Mesothelial cell of epicardium (in vitro differentiated cells): ENCODE results near the gene ATP5F1E. TPM values are rescaled to one million over a fixed set of nuclear protein-coding genes. Genes with fewer than 3 reads are reported as not detected.

ENCODE experiments used
- DNase-seq, 2 experiments: peaks; one replicate each; pipeline ENCODE4 v3.0.0; 2021; ENCODE audit warnings: low spot score in 2 of 2; ENCODE audit not compliant: unreplicated experiment in 2 of 2
- H3K27ac Mint-ChIP-seq: 2 replicates; pipeline ENCODE4 v1.8.0; 2021; ENCODE audit warnings: mixed read lengths
- H3K27me3 Mint-ChIP-seq: 2 replicates; pipeline ENCODE4 v1.8.0; 2021; ENCODE audit warnings: low read depth, mixed read lengths
- H3K36me3 Mint-ChIP-seq: 2 replicates; pipeline ENCODE4 v1.8.0; 2021; ENCODE audit warnings: mixed read lengths
- H3K4me1 Mint-ChIP-seq: 2 replicates; pipeline ENCODE4 v1.8.0; 2021; ENCODE audit warnings: mixed read lengths
- H3K4me3 Mint-ChIP-seq: 2 replicates; pipeline ENCODE4 v1.8.0; 2021; ENCODE audit warnings: mild to moderate bottlenecking, moderate library complexity, mixed read lengths
- H3K9me3 Mint-ChIP-seq: 2 replicates; pipeline ENCODE4 v1.8.0; 2021; ENCODE audit warnings: mixed read lengths
- CTCF ChIP-seq: fragments of 200-600 bp; sonication (generic); IDR thresholded peaks from one replicate; pipeline ENCODE4 v1.5.0; 2021; ENCODE audit warnings: antibody characterized with exemption; ENCODE audit not compliant: unreplicated experiment
- total RNA-seq: library from RNA; stranded (reverse); gene quantifications from 3 replicates; pipeline ENCODE4 v1.2.1, GENCODE V29; 2021

ATP5F1E gene
- total RNA-seq, 1 donor from 2014 or later: 52.7 TPM

- H3K27ac Mint-ChIP-seq: no peak overlapping the region
- peaks cover 44% of the 10 kb centered on the region for H3K36me3 Mint-ChIP-seq
- TF ChIP-seq CTCF: no peak
Observed at GRCh38 chr20:58994390-58995159, 37.6 kb downstream of the ATP5F1E start.

DNA sequence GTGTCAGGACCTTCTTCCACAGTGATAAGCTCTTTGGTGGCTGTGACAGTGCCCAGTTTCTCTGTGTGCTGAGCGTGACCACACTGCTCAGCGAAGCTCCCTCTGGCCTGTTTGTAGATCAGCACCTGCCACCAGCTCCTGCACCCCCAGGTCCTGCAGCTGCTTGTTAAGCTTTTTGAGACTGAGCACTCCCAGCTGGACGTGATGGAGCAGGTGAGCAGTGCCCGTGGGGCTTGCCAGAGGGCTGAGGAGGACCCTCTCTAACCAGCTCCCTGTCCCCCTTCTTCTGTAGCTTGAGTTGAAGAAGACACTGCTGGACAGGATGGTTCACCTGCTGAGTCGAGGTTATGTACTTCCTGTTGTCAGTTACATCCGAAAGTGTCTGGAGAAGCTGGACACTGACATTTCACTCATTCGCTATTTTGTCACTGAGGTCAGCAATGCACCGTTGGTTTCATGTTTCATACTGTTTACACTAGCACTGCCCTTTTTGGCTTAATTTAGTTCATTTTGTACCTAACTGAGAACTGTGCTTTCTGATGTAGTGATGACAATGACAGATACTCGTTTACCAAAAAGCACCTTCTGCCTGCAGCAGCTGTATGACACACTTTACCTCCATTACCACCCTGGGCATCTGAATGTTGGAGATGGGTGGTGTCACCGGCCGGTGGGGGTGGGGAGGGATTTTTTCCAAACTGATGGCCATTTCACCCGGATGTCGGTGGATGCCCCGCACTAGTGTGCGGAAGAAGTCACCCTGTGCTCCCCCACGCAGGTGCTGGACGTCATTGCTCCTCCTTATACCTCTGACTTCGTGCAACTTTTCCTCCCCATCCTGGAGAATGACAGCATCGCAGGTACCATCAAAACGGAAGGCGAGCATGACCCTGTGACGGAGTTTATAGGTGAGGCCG is 38.5 kb downstream of the ATP5F1E start:
- no peaks in the 10 kb centered on the region for H3K27me3 Mint-ChIP-seq
- DNase-seq: no peak

More at GRCh38 chr20:58994390-58995159, 37.6 kb downstream of the ATP5F1E start:
- no peak for DNase-seq
- Mint-ChIP-seq H3K4me1 (no peaks in the 10 kb centered on the region), H3K27me3 (no peaks in the 10 kb centered on the region), H3K9me3 (no peaks in the 10 kb centered on the region), H3K4me3 (no peak overlapping the region)

DNA sequence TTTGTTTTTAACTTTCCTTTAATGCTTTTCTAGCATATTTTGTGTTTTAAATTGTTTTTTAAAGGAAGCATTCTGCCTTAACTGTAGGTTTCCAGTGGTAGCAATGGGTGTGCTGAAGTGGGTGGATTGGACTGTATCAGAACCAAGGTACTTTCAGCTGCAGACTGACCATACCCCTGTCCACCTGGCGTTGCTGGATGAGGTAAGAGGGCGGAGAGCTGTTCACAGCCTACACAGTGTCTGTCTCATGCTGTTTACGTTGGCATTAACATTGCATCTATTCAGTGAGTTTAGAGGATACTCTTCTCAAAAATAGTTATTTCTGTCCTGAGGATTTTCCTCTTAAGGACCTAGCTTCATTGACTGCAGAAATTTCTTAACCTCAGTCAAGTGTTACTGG is 39.2 kb downstream of the ATP5F1E start:
- H3K4me3 Mint-ChIP-seq: no peak overlapping the region
- TF ChIP-seq CTCF: no peak
- peaks cover 53% of the 10 kb centered on the region for H3K36me3 Mint-ChIP-seq

More for the DNA sequence above, 38.5 kb downstream of the ATP5F1E start:
- Mint-ChIP-seq H3K27ac (no peak overlapping the region), H3K36me3 (peaks cover 51% of the 10 kb centered on the region), H3K4me1 (no peaks in the 10 kb centered on the region), H3K9me3 (no peaks in the 10 kb centered on the region), H3K4me3 (no peak overlapping the region)
- no peak for TF ChIP-seq CTCF

GRCh38 chr20:58991715-58992114 is 40.4 kb downstream of the ATP5F1E start:
- TF ChIP-seq CTCF: no peak
- Mint-ChIP-seq H3K27ac (no peak overlapping the region), H3K9me3 (no peaks in the 10 kb centered on the region), H3K36me3 (peaks cover 55% of the 10 kb centered on the region), H3K4me1 (peaks cover 3% of the 10 kb centered on the region), H3K27me3 (no peaks in the 10 kb centered on the region), H3K4me3 (no peak overlapping the region)
- no peak for DNase-seq

More for the DNA sequence above, 39.2 kb downstream of the ATP5F1E start:
- H3K27ac Mint-ChIP-seq: no peak overlapping the region
- H3K4me1 Mint-ChIP-seq: no peaks in the 10 kb centered on the region
- no peaks in the 10 kb centered on the region for H3K9me3 Mint-ChIP-seq
- H3K27me3 Mint-ChIP-seq: no peaks in the 10 kb centered on the region
- DNase-seq: no peak

DNA sequence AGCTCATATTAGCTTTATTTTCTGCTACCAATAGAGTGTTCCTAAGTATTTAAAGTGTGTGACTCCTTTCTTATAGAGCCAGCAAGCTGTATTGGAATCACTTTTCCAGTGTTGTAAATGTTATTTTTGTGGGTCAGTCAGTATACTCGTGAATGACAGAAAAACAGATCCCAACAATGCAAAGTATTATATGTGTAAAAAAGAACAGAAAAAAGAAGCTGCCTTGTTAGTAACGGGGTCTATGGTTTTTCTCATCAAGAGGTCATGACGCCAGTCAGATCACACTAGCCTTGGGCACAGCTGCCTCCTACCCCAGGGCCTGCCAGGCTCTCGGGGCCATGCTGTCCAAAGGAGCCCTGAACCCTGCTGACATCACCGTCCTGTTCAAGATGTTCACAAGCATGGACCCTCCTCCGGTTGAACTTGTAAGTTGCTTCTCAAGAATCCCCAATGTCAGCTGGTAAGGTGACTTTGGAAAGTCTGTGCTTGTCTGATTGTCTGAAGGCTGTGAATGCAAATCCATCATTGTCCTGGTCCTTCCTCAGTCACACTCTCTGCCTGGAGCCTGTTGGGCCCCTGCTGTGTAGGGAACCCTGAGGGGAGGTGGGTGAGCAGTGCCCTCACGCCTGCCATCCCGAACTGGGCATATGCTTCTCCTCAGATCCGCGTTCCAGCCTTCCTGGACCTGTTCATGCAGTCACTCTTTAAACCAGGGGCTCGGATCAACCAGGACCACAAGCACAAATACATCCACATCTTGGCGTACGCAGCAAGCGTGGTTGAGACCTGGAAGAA is 41.3 kb downstream of the ATP5F1E start:
- no peak for DNase-seq
- TF ChIP-seq CTCF: no peak
- Mint-ChIP-seq H3K9me3 (no peaks in the 10 kb centered on the region), H3K4me3 (no peak overlapping the region), H3K36me3 (peaks cover 50% of the 10 kb centered on the region), H3K27ac (no peak overlapping the region), H3K4me1 (peaks cover 8% of the 10 kb centered on the region), H3K27me3 (no peaks in the 10 kb centered on the region)
